CD4-positive, alpha-beta T cell treated with Interleukin-17A for 4 hours (primary cell): Measurements from ENCODE around the gene P2RY11.
A peak's percentile ranks its signal among the peaks of the same experiment; 100 is the strongest.

Experiments used
- DNase-seq: peaks from one replicate; pipeline ENCODE4 v3.0.0-alpha.2; 2020; ENCODE audit warnings: mixed read lengths

Gene P2RY11

DNA sequence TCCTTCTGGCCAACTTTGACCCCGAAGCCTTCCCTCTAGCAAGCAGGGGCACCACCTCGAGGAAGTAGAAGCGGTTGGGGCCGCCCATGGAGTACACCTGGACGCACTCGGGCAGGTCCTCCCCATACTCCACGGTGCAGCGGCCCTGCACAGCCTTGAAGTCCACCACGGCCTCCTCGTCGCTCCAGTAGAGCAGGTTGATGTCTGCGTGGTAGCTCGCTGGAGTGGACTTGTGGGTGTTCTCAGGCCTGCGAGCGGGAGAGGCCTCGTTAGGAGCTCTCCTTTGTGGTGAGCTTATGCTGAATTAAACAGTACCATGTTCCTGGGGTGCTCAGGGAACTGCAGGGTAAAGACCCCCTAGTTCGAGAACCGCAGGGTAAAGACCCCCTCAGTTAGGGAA, 30.5 kb downstream of the P2RY11 start:
- DNase-seq, result no peak

DNA sequence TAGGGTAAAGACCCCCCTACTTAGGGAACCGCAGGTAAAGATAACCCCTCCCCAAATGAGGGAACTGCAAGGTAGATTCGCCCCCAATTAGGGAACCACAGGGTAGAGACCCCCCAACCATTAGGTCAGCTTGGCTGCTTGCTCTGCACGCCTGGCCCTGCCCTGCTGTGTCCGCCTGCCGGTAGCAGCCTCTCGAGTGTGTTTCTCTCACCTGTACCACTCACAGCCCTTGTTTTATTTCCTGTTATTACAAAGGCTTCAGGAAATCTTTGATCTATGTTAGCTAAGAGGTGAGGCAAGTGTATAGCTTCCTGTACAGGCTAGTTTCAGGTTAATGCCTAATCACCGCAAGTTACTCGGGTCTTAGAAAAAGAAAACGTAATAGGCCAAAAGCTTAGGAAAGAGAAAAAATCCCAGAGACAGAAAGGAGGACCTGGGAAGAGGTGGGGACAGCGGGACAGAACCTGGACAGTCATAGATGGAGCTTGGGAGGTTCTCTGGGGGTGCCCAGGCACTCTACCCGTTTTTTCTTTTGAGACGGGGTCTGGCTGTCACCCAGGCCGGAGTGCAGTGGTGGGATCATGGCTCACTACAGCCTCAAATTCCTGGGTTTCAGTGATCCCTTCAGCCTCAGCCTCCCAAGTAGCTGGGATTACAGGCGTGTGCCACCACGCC, 31.3 kb downstream of the P2RY11 start:
- peak; percentile 77 for DNase-seq

DNA sequence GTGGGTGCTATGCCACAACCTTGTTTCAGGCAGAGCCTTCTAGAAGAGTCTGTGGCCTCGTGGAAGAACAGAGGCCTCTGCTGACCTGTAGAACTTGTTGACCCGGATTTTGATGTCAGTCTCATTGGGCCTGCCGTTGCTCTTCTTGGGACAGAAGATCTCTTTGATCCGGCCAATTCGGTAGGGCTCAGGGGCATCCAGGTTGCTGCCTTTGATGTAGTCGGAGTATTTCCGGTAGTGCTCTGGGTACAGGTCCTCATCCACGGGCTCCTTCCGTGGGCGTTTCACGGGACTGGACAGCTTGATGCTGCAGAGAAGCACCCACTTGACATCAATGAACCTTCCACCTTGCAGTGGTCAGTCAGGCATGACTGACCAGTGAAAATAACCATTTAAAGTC, 32.2 kb downstream of the P2RY11 start:
- DNase-seq, result peak; percentile 46

DNA sequence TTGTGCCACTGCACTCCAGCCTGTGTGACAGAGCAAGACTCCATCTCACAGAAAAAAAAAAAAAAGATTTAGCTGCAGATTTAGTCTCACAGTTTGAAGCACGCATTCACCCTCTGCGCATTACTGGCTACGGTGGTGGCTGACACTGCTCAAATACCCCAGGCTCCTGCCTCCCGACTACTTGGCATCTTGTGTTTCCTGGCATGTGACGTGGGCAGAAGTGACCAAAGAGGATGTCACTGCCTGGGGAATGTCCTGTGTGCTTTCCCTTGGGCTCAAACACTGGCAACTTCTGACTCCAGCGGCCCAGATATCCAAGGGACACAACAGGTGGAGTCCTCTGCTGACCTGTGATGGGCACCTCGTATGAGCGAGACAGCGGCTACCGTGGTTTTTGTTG, 32.9 kb downstream of the P2RY11 start:
- no peak for DNase-seq

DNA sequence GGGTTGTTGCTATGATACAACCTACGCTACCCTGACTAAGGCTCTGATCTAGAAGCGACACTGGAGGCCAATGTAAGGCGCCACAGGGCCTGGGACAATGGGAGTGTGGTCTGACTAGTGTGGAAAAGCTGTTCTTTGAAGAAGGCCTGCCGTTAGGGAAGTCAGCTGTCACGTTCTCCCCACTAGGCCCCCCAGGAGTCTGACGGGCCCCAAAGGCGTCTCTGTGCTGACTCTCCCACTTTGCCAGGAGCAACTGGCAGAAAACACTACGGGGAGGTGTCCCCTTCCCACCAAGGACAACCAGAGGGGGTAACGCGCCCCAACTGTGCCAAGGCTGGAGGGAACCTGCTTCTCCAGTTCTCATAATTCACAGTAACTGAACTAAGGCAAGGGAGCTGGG, 33.5 kb downstream of the P2RY11 start:
- no peak for DNase-seq

DNA sequence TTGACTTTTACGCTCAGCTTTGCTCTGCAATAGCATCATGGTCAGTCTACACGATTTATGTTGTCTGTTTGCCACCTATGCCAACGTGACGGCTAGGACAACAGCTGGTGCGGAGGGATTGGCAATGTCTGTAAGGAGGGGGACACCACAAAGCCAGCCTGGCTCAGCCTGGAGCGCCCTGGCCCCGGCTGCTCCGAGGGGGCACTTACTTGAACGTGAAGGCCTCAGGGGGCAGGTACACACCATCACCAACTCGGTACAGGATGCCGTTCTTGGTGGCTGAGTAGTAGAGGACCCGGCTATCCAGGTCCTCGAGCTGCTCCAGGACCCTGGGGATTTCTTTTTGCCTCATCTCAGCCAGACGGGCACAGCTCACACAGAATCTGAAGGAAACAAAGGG, 34.6 kb downstream of the P2RY11 start:
- no peak for DNase-seq

DNA sequence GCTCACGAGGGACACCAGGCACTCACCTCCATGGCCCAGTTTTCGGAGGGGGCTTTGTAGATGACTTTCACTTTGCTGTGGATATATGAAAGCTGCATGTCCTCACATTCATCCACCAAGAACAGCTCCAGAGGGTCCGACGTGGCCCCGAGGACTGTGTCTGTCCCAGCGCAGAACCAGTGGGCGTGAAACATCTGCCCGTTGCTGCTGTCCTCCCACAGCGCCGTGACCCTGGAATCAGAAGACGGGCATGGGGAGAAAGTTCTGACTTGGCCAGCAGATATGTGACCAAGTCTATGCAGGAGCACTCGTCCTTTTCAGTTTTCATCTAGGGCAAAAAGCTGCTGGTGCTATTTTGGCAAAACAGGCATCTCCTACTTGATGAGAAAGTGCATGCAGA, 37.9 kb downstream of the P2RY11 start:
- DNase-seq, result no peak

DNA sequence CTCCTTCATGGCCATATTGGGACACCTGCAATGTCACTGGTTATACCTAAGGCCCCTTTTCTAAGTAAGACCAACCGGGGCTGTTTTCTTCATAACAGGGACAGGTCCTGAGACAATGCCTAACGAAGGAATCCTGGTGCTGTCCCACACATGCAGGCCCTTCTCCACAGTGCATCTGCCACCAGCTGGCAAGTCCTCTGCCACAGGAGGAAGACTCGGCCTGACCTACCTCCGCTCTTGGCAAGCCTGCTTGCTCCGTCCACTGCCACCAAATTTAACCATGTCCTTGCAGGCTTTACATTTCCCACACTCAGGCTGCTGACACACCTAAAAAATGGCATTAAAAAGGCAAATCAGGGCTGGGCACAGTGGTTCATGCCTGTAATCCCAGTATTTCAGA, 40.0 kb downstream of the P2RY11 start:
- DNase-seq, result no peak

DNA sequence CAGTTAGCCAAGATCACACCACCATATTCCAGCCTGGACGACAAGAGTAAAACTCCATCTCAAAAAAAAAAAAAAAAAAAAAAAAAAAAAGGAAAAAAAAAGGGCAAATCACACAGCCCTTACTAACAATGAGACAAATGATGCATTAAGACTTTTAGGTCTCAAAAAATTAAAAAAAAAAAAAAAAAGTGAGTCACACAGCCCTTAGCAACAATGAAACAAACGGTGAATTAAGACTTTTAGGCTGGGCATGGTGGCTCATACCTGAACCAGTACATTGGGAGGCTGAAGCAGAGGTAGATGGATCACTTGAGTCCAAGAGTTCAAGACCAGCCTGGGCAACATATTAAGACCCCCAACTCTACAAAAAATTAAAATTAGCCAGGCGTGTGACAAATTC, 40.6 kb downstream of the P2RY11 start:
- no peak for DNase-seq

DNA sequence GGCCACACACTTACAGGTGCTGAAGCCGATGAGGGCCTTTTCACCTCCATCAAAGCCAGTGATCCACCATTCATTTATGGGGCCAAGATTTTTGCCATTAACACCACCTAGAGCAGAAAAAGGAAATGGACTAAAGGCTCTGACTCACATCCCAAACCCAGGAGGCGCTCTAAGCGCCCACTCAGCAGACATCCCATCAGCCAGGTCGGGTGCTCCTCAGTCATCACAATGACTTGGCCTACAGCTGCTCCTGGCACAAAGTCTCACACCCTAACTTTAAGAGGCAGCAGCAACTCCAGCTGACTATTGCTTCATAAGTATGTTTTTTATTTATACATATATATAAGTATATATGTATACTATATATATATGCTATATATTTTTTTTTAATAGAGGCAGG, 44.3 kb downstream of the P2RY11 start:
- DNase-seq, result no peak

DNA sequence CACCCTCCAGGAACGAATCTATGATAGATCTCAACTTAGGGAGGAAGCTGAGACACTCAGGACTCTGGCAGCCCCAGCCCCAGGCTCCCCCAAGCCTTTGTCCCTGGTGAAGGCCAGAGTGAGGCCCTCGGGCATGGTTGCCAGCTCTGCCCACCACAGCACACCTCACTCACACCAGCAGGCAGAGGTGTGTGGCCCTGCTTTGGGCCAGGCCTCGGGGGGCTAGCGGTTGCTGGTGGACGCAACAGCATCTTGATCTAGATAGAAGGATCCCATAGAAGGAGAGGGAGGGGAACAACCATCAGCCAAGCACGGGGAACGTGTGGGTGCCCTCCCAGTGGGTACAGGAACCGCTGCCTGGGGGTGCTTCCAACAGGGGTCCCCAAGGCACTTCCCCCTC, 46.6 kb downstream of the P2RY11 start:
- no peak for DNase-seq

DNA sequence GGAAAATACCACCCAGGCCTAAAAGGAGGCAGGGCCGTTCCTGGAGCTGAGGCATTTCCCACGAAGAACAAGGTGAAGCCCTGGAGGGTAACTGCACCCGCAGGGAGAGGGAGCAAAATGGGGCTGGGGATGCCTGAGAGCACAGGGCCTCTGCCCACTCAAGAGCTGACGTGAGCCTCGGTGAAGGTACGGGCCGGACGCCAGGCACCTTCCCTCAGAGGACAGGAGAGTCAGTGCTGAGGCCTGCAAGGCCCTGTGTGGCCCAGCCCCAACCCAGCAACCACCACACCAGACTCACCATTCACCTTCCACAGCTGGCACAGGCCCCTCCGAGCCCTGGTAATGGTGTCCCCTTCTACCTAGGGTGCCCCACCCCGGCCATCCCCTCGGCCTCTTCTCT, 47.0 kb downstream of the P2RY11 start:
- DNase-seq, result no peak

DNA sequence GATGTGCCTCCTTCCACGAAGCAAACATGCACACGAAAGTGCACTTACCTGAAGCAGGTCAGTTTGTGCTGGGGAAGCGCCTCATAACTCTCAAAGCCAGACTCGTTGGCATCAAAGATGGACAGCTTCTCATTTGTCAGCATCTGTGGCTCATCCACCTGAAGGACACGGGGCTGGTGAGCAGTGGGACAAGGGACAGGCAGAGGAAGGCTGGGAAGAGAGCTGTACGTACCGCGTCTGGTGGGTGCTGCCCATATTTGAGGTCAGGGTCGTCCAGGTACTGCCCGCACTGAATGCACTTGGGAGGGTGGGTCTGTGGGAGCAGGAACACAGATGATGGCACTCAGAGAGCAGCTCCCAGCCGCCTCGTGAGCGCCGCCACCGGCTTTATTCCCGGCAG, 48.1 kb downstream of the P2RY11 start:
- DNase-seq, result no peak

DNA sequence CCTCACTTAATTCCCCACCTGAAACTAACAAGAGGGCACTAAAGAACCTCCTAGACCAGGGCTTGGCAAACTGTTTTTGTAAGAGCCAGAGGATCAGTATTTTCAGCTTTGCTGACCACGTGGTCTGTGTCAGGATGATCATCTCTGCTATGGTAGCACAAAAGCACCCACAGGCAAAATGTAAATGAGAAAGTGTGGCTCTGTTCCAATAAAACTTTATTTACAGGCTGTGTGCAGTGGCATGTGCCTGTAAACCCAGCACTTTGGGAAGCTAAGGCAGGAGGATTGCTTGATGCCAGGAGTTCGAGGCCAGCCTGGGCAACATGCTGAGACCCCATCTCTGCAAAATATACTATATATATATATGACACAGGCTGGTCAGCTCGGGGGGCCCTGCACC, 52.0 kb downstream of the P2RY11 start:
- DNase-seq, result no peak
